Right forelimb (tissue), 1 donor: ENCODE data around the gene PPP2R2C.

Experiments used
- DNase-seq: peaks from one replicate; pipeline ENCODE4 v3.0.0-alpha.2; 2018

PPP2R2C gene

GRCh38 chr4:6394671-6395081 is 77.7 kb downstream of the PPP2R2C start:
- no peak for DNase-seq

GRCh38 chr4:6393544-6394475 is 78.6 kb downstream of the PPP2R2C start:
- no peak for DNase-seq

DNA sequence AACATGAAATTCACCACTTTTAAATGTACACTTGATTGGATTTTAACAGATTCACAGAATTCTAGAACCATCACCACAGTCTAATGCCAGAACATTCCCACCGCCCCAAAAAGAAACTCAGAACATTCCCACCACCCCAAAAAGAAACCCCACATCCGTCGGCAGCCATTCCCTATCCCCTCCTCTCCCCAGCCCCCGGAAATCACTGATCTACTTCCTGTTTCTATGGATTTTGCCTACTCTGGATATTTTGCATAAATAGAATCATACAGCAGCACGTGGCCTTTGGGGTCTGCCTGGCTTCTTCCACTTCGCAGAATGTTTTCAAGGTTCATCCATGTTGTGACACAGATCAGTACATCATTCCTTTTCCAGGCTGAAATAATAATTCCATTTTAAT is 79.3 kb downstream of the PPP2R2C start:
- no peak for DNase-seq

DNA sequence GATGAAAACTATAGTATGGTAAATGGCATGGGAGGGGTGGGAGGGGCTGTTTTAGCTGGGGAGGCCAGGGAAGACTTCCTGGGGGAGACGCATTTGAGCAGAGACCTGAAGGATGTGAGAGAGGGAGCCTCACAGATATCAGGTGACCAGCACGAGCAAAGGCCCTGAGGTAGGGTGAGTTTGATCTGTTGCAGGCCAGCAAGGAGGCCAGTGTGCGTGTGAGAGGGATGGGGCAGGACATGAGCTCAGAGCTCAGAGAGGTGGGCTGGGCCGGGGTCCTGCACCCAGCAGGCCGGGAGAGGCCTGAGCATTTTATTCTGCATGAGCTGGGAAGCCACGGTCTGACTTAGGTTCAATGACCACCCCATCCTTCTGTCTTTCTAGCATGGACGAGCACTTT is 80.0 kb downstream of the PPP2R2C start:
- DNase-seq = no peak

DNA sequence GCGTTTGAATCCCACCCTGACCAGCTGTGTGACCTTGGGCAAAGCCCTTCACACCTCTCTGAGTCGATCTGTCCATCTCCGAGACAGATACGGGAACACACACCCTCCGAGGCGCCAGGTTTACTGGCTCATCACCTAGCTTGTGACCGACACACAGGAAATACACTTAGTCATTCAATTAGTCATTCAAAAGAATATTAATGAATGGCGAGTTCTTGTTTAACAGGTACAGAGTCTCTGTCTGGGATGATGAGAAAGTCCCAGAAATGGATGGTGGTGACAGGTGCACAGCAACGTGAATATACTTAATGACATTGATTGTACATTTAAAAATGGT is 80.6 kb downstream of the PPP2R2C start:
- no peak for DNase-seq

- no peak for DNase-seq
Measured at GRCh38 chr4:6391186-6391851, 81.1 kb downstream of the PPP2R2C start.

DNA sequence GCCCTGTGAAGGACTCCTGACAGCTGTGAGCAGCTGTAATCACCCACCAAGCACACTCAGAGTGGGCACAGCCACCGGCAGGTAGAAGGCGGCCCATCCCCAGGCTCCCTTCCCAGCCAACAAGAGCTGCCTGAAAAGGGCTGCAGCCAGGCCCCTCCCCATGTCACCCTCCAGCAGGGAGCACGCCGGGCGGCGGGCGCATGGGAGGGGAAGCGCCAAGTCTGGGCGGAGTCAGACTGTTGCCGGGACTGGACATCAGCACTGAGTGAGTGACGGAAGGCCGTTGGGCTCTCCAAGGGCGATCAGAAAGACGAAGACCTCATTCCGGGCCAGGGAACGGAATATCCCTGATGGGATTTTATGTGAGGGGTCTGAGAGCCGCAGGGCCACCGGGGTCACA is 82.1 kb downstream of the PPP2R2C start:
- DNase-seq = no peak

GRCh38 chr4:6389142-6389825 is 83.1 kb downstream of the PPP2R2C start:
- no peak for DNase-seq

DNA sequence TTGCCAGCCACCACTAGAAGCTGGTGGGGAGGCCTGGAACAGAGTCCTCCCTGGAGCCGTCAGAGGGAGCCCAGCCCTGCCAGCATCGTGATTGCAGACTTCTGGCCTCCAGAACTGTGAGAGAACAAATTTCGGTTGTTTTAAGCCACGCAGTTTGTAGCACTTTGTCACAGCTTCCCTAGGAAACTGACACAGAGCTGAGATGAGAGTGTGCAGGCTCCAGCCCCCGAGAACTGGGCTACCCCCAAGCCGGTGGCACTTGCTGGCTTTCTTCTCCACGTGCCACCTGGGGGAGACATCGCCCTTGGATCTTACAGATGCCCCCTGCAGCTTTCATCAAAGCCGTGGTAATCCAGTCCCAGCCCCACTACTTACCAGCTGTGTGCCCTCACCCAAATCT is 83.7 kb downstream of the PPP2R2C start:
- DNase-seq = no peak

- no peak for DNase-seq
Measured at GRCh38 chr4:6387946-6388345, 84.5 kb downstream of the PPP2R2C start.

GRCh38 chr4:6386091-6386490 is 86.3 kb downstream of the PPP2R2C start:
- DNase-seq = no peak

DNA sequence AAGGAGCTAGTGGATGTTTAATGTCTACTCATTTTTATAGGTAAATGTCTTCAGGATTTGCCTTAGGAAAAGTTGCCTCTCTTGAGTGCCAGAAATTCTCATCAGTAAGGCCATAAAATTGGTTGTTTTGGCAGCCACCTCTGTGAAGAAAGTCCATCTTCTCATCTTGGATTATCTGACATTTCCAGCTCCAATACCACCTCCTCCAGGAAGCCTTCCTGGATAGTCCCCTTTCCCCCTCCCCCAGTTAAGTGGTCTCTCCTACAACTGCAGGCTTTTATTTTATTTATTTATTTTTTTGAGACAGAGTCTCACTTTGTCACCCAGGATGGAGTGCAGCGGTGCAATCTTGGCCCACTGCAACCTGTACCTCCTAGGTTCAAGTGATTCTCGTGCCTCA is 87.1 kb downstream of the PPP2R2C start:
- no peak for DNase-seq

DNA sequence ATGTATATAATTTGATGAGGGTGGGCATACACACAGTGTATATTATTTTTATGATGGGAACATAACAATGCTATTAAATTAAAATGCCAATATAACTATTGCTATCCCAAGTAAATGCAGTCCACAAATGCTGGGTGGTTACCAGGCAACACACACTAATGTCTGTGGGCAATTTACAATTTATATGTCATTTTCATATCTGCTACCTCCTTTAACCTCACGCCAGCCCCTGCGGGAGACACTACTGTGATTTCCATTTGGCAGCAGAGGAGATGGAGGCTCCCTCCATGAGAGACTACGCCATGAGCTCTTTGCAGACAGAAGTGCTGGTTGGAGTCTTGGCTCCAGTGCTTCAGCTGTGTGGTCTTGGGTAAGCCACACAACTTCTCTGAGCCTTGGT is 87.9 kb downstream of the PPP2R2C start:
- no peak for DNase-seq

- DNase-seq = no peak
Measured at GRCh38 chr4:6383929-6384328, 88.5 kb downstream of the PPP2R2C start.

- no peak for DNase-seq
Measured at GRCh38 chr4:6383009-6383404, 89.4 kb downstream of the PPP2R2C start.

- no peak for DNase-seq
Measured at GRCh38 chr4:6381571-6382123, 90.8 kb downstream of the PPP2R2C start.

DNA sequence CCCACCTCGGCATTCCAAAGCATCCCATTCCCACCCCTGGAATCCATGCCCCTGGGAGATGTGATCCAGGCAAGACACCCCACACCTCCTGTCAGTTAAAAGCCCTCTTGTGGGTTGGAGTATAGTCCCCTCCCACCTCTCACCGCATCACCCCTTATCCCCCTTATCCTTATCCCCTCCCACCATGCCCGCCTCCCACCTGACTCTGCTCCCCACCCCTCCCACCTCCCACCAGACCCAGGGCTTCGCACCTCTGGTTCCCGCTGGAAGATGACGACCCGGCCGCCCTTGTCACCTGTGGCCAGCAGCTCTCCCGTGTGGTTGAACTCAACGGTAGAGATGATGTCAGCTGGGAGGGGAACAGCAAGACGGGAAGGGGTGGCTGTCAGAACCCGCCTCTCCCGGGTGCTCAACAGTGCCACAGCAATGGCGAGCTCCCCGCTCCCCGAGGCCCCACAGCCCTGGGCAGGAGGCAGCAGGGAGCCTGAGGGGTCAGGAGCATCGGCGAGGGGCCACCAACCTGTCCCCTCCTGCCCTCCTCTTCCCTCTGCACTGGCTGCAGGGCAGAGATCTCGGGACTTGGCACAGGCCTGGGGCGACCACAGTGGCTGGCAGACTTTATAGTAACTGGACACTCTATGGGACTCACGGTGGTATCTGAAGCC is 91.5 kb downstream of the PPP2R2C start:
- no peak for DNase-seq

- no peak for DNase-seq
Measured at GRCh38 chr4:6379767-6380745, 92.4 kb downstream of the PPP2R2C start.

DNA sequence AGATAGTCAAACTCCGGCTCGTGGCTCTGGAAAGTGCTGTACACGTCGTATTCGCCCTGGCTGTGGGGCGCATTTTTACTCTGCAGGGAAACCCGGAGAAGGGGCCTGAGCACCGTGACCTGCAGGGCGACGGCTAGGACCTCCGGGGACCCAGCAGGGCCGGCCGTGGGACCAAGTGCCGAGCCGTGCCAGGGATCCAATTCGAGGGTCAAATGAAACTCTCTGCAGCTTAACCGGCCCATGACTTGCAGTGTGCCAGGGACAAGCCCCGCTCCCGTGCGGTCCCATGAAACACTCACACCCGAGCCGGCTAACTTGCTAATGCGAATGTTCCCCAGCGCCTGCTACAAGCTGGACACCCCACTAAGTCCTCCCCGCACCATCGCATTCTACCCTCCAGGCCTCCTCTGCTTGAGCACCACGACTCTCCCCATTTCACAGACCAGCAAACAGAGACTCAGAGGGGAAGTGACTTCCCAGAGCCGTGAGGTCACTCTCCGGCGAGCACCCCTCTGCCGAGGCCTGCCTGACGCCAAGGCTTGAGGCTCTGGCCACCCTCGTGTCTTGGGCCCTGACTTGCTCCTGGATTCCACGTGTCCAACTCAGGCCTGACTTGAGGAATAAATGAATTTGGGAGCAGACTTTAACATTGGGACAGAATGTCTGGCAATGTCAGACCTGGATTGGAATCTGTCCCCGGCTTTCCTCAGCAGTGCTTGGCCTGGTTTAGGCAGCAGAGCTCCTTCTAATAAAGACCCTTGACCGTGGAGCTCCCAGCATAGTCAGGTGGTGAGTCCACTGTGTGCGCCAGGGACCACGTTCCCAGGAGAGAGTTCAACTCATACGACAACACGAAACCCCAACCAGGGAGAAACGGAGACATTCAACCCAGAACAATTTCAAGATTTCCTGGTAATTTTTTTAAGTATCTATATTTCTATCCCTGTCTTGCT is 93.6 kb downstream of the PPP2R2C start:
- no peak for DNase-seq
